Stimulated activated CD4-positive, alpha-beta T cell treated with anti-CD3 and anti-CD28 coated beads, Interleukin-15, amount 100 ng/mL, for 24 hours (primary cell): ENCODE measurements around the gene TTC13.

Experiments
- DNase-seq: peaks from one replicate; pipeline ENCODE4 v3.0.0-alpha.2; 2020

TTC13 gene

GRCh38 chr1:230939806-230940489 is 38.7 kb downstream of the TTC13 start:
- DNase-seq: no peak

- no peak for DNase-seq
Observed at GRCh38 chr1:230938924-230939368, 39.7 kb downstream of the TTC13 start.

DNA sequence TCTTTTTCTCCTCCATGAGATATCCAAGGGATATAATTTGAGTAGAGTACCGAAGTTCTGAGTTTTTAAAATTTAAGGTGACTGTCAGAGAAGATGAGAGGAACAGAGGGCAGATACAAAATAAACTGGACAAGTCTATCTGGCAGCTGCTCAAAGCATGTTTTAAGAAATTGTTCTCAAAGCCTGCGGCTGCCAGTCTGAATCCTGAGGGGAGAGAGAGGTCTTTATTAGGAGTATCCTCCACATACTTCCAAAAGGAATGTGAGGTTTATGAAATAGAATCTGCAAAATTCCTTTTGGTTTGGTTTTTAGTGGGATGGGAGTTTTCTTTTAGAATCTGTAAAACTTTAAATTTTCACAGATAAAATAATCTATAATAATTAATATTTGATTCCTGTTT is 41.3 kb downstream of the TTC13 start:
- DNase-seq: no peak

GRCh38 chr1:230936475-230936874 is 42.2 kb downstream of the TTC13 start:
- DNase-seq: no peak

DNA sequence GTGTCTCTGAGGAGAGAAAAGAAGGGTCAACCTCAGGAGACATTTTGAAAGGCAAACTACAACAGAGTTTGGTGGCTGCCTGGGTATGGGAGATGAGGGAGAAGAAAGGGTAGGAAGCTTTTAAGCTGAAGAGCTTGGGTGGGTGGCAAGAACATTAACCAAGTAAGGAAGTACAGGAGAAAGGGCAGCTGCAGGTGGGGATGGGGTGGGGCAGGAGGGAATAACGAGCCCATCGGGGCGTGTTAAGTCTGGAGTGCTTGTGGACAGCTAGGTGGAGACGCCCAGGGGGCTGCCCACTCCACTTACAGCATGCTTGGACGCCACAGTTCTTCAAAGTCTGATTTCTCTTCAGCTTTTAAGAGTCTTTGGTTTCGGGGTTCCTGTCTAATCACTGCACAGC is 42.8 kb downstream of the TTC13 start:
- DNase-seq: no peak

DNA sequence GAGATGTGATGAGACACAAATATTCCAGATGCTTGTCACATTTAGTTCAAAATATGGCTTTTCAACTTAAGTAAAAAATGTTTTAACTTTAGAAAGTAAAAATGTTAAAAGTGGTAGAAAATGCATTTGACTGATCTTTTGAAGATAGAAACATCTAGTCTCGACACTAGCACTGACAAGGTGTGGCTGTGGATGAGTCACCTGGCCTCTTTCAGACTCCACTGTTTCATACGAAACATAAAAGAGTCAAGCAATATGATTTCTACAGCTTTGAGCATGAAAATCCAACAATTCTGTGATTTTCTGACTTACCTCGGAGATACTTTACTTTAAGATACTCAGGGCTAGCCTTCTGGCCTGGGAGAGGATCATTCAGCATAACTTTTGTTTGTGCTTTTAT is 47.7 kb downstream of the TTC13 start:
- no peak for DNase-seq

GRCh38 chr1:230926182-230926581 is 52.5 kb downstream of the TTC13 start:
- no peak for DNase-seq

- no peak for DNase-seq
Observed at GRCh38 chr1:230925608-230926007, 53.1 kb downstream of the TTC13 start.

DNA sequence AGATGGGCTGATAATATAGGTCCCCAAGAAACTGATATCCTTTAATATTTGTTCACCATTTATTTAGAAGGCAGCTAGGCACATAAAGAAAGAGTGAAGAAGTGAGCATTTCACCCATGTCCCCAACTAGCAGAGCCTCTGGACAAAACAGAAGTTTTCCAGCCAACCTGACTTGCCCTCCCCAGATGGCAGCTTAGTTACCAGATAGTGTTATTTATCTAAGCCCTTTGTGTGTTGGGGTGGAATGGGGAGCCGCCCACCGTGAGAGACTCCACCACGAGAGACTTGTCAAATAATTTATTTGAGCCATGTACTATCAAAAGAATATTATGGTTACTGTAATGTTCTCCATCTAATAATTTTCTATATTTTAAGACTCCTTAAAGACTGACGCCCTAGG is 55.5 kb downstream of the TTC13 start:
- DNase-seq: no peak

GRCh38 chr1:230922620-230923019 is 56.0 kb downstream of the TTC13 start:
- DNase-seq: no peak

DNA sequence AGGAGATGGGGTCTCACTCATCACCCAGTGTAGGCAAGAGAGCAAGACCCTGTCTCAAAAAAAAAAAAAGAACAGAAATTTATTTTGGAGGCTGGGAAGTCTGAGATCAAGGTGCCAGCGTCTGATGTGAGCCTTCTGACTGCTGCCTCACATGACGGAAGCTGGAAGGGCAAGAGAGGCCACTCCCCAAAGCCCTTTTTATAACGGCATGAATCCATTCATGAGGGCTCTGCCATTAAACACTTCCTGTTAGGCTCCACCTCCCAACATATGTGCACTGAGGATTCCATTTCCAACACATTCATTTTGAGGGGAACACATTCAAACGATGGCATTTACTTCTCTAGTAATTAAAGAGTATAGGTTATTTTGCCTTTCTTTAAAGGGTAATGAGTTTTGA is 59.5 kb downstream of the TTC13 start:
- DNase-seq: no peak

DNA sequence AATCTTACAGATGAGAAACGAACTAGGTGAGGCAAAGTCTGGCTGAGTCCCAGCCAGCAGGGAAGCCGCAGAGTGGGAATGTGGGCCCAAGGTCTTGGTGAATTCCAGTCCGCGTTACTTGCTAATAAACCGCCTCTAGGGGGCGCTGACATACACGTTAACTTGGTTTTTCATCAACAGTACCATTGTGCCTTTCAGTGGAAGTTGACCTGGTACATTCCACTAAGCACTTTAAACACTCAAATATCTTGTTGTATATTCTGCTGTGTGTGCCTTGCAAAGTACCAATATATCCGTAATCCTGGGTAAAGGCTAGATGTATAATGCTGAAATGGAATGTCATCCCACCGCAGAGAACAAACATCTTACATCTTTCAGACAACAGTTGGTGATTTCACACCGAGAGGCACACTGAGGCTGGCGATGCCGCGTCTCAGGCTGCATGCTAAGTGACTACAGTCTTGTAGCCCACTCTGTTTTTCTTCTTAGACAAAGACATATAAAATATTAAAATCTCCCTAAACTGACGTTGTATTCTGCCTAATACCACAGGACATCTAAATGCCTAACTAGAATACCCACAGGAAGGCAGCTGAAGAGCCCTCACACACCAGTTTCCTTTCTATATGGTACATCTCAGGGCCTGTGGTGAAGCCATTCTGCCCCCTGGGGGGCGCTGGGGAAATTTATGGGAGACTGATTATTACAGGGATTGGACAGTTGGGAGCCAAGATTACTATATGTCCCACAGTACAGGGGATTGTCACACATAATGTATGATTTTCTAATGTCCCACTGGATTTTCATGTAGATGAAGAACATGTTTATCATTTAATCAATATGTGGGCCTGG is 61.2 kb downstream of the TTC13 start:
- peak; percentile 79 for DNase-seq

- no peak for DNase-seq
Observed at GRCh38 chr1:230916587-230917283, 61.9 kb downstream of the TTC13 start.

GRCh38 chr1:230915078-230915477 is 63.6 kb downstream of the TTC13 start:
- peak; percentile 12 for DNase-seq

DNA sequence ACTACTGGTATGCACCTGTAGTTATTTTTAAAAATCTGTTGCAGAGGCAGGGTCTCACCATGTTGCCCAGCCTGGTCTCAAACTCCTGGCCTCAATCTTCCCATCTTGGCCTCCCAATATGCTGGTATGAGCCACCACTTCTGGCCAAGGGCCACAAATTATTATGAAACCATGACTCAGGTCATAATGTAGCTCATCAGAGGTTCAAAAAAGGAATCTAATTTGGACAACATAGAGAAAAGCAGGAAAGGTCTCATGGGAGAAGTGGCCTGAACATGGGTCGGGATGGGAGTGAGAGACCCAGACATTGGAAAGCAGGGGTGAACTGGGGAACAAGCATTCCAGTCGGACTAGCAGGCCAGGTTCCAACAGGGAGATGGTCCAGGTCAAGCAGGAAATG is 65.2 kb downstream of the TTC13 start:
- no peak for DNase-seq

DNA sequence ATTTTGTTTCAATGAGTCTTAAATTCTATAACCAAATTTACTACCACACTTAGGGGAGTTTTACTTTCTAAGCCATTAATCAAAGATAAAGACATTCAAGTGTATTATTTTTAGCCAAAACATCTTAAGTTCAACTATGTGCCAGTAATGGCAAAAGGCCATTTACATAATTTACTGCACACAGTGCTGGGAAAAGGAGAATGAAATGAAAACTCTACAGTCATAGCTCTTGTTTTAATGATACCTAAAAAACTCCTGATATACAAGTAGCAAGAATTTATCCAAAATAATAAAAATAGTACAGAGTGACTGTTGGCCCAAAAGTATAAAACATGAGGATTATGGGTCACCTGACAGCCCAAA is 67.9 kb downstream of the TTC13 start:
- no peak for DNase-seq

DNA sequence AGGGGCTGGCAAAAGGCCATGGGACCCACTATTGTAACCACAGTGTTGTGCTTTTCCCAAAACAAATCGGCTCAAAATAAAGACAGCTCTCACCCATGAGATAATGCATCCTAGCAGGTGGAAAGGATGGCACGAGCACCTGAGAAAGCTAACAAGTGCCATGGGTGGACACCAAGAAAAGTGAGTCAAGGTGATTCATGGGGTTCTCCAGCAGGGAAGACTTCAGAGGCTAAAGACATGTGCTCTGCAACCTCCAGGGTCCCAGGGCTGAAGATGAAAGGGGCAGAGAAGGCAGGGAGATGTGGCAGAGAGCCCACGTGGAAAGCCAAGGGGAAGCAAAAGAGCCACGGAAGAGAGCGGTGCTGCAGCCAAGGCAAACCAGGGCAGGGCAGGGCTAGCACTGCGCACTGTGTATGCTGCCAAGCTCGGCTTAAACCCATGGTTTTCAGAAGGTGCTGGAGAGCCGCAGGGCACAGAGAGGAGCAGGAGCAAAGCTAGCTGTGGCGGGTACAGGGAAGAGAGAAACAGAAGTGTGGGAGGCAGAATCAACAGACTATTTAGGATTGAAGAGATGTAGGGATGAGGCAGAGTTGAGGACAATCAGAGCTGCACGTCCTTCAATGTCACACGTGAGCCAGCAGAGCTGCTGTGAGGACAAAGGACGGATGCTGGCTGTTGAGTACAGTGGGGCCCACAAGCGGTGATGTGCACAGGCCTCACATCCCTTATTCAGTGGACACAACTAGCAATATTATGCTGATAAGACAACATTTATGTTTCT is 68.5 kb downstream of the TTC13 start:
- no peak for DNase-seq

DNA sequence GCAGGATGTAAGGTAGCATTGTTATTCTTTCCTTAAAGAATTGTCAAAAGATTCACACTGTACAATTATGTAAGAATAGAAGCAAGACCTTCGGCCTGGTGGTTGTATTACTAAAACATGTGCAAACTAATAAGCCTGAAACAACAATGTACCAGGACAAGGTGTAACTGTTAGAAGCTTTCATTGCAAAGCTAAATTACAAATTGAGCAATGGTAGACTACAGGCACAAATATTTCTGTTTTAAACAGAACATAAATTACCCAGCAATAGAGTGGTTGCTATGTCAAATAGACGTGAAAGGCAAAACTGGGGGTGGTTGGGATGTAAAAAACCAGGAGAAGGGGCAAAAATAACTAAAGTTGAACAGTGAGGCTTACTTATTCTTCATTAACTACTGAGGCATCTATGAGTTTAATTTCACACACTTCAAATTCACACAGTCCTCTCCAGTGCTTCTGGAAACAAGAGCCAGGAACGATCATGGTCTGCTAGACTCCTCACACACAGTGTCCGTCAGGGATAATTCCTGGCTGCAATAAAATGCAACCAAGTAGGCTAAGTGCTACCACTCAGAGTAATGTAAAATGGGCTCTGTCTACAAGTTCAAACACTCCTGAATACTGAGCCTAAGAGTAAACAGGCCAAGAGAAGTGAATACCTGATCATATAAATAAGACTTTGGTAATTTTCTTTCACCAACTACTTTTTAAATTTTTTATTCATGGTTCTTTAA is 71.0 kb downstream of the TTC13 start:
- DNase-seq: no peak

DNA sequence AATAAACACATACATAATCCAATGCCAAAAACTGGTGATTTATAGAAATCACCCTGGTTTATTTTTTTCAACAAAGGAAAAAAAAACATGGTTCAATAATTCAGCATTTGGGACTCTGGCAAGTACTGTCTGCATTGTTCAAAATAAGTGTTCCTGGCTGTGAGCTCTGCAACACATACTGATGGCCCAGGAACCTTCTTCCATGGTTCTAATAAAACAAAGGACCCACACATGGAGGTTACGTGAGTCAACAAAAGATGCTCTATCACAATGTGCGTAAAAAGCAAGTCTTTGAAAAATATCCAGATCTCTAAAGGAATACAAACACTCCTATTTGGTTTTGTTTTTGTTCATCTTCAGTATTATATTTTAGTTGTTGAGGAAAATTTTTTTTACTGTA is 72.4 kb downstream of the TTC13 start:
- DNase-seq: no peak

DNA sequence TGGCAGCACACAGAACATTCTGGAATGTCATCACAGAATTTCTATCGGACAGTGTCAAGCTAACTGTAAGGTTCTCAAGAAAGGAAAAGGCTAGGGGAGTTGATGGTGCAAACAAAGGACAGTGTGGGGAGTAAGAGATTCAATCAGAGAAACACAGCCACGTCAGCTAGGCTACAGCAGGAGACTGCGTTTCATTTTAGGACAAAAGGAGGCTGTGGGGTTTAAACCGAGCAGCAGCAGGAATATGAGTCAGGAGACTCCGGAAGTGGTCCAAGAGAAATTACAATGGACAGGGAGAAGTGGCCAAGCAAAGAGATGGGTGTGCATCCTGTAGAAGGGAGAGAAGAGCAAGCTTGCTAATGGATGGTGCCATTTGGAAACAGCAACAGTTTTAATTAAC is 72.9 kb downstream of the TTC13 start:
- no peak for DNase-seq

- DNase-seq: no peak
Observed at GRCh38 chr1:230902349-230902923, 76.2 kb downstream of the TTC13 start.

- no peak for DNase-seq
Observed at GRCh38 chr1:230901671-230902070, 77.0 kb downstream of the TTC13 start.
